ENCODE data around the gene YWHAE. TPM values are rescaled to one million over a fixed set of nuclear protein-coding genes. Genes with fewer than 3 reads are reported as not detected.

The YWHAE gene
- total RNA-seq, 1 donor from 2014 or later = 263 TPM

GRCh38 chr17:1431631-1432104 is 31.6 kb upstream of the YWHAE start:
- peaks cover 11% of the 10 kb centered on the region for H3K4me1 Mint-ChIP-seq
- ChIA-PET POLR2A (no interaction called here), CTCF (no interaction called here)
- H3K9me3 Mint-ChIP-seq = no peaks in the 10 kb centered on the region
- peaks cover 63% of the 10 kb centered on the region for H3K36me3 Mint-ChIP-seq (ENCODE audit: low read depth)
- no peak for DNase-seq
- intact Hi-C loops (cut with micrococcal nuclease) = no loop called here
- no peak overlapping the region for H3K27ac Mint-ChIP-seq
- no peak overlapping the region for H3K4me3 Mint-ChIP-seq
- no peak for ATAC-seq (ENCODE audit: low read depth)
- no peaks in the 10 kb centered on the region for H3K27me3 Mint-ChIP-seq
- TF ChIP-seq, protein P1, sequence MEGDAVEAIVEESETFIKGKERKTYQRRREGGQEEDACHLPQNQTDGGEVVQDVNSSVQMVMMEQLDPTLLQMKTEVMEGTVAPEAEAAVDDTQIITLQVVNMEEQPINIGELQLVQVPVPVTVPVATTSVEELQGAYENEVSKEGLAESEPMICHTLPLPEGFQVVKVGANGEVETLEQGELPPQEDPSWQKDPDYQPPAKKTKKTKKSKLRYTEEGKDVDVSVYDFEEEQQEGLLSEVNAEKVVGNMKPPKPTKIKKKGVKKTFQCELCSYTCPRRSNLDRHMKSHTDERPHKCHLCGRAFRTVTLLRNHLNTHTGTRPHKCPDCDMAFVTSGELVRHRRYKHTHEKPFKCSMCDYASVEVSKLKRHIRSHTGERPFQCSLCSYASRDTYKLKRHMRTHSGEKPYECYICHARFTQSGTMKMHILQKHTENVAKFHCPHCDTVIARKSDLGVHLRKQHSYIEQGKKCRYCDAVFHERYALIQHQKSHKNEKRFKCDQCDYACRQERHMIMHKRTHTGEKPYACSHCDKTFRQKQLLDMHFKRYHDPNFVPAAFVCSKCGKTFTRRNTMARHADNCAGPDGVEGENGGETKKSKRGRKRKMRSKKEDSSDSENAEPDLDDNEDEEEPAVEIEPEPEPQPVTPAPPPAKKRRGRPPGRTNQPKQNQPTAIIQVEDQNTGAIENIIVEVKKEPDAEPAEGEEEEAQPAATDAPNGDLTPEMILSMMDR (IDR thresholded peaks at IDR 0.05) = no peak

GRCh38 chr17:1423456-1424135 is 23.6 kb upstream of the YWHAE start:
- ChIA-PET POLR2A (no interaction called here), CTCF (interaction anchor here (1.2 kb wide), 1 partner anchor 207 kb away, joined by 3 read pairs; no protein-coding TSS in a partner anchor)
- intact Hi-C loops (cut with micrococcal nuclease) = no loop called here
- Mint-ChIP-seq H3K4me3 (no peak overlapping the region), H3K27me3 (no peaks in the 10 kb centered on the region), H3K36me3 (ENCODE audit: low read depth) (peaks cover 58% of the 10 kb centered on the region), H3K9me3 (no peaks in the 10 kb centered on the region), H3K27ac (no peak overlapping the region), H3K4me1 (peaks cover 2% of the 10 kb centered on the region)
- DNase-seq = no peak
- ATAC-seq (ENCODE audit: low read depth) = no peak
- TF ChIP-seq, protein P1 (IDR thresholded peaks at IDR 0.05) = no peak

GRCh38 chr17:1422885-1423284 is 22.9 kb upstream of the YWHAE start:
- Mint-ChIP-seq H3K4me3 (no peak overlapping the region), H3K27me3 (no peaks in the 10 kb centered on the region), H3K36me3 (ENCODE audit: low read depth) (peaks cover 56% of the 10 kb centered on the region), H3K4me1 (no peaks in the 10 kb centered on the region), H3K27ac (no peak overlapping the region), H3K9me3 (no peaks in the 10 kb centered on the region)
- CTCF ChIA-PET = interaction anchor here (1.2 kb wide), 1 partner anchor 207 kb away, joined by 3 read pairs; no protein-coding TSS in a partner anchor
- ATAC-seq (ENCODE audit: low read depth) (no peak), DNase-seq (no peak)
- intact Hi-C loops (cut with micrococcal nuclease) = no loop called here
- POLR2A ChIA-PET = no interaction called here
- TF ChIP-seq, protein P1 (IDR thresholded peaks at IDR 0.05) = no peak

DNA sequence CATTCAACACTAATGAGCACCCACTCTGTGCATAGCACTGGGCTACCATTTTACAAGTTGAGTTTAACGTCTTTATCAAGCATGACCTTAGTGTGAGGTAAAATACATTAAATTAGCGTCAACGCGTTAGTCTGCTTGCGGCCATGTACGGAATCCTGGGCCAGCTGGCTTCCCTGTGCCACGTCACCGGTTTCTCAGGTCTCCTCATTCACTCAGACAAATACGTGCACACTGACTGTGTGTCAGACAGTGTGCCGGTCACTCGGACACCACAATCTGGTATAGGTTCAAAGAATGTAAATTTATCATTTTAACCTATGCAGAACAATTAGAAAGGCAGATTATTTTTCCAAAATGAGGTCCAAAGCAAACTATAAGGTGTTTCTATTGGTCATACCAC is 21.4 kb upstream of the YWHAE start:
- DNase-seq = no peak
- Mint-ChIP-seq H3K27me3 (no peaks in the 10 kb centered on the region), H3K4me3 (no peak overlapping the region), H3K4me1 (no peaks in the 10 kb centered on the region), H3K9me3 (no peaks in the 10 kb centered on the region), H3K36me3 (ENCODE audit: low read depth) (peaks cover 53% of the 10 kb centered on the region), H3K27ac (no peak overlapping the region)
- CTCF ChIA-PET = no interaction called here
- POLR2A ChIA-PET = no interaction called here
- no peak for ATAC-seq (ENCODE audit: low read depth)
- intact Hi-C loops (cut with micrococcal nuclease) = no loop called here
- TF ChIP-seq, protein P1 (IDR thresholded peaks at IDR 0.05) = no peak

- H3K9me3 Mint-ChIP-seq = no peaks in the 10 kb centered on the region
- H3K4me3 Mint-ChIP-seq = no peak overlapping the region
- no peak overlapping the region for H3K27ac Mint-ChIP-seq
- TF ChIP-seq, protein P1 (IDR thresholded peaks at IDR 0.05) = no peak
- POLR2A ChIA-PET = no interaction called here
- ATAC-seq (ENCODE audit: low read depth) = no peak
- H3K27me3 Mint-ChIP-seq = no peaks in the 10 kb centered on the region
- CTCF ChIA-PET = no interaction called here
- DNase-seq = no peak
- H3K4me1 Mint-ChIP-seq = no peaks in the 10 kb centered on the region
- peaks cover 50% of the 10 kb centered on the region for H3K36me3 Mint-ChIP-seq (ENCODE audit: low read depth)
- intact Hi-C loops (cut with micrococcal nuclease) = no loop called here
These were observed 21.0 kb upstream of the YWHAE start for GRCh38 chr17:1420981-1421380.

Data from activated B cell treated with CpG ODN at 0.5 μM for 24 hours (primary cell).